ENCODE results near the gene HRK.

The HRK gene

GRCh38 chr12:116881877-116882507, 751 bp upstream of the HRK start:
- peak overlapping the region; percentile 65 for H3K4me3 ChIP-seq (ENCODE audit: low read depth, low read length)
- H3K9ac ChIP-seq (ENCODE audit: low read length), result no peak overlapping the region

GRCh38 chr12:116880817-116881324, 370 bp downstream of the HRK start:
- H3K27me3 ChIP-seq (ENCODE audit: control insufficient read depth, insufficient read depth, low read length), result peaks cover 93% of the 10 kb centered on the region
- H3K4me1 ChIP-seq (ENCODE audit: control insufficient read depth, insufficient read depth, low read length), result peaks cover 20% of the 10 kb centered on the region
- H3K9me3 ChIP-seq (ENCODE audit: control insufficient read depth, insufficient read depth, low read depth, low read length), result no peaks in the 10 kb centered on the region
- H3K27ac ChIP-seq (ENCODE audit: low read depth, low read length), result no peak overlapping the region
- no peaks in the 10 kb centered on the region for H3K36me3 ChIP-seq (ENCODE audit: control insufficient read depth, insufficient read depth, low read length)
- peak overlapping the region; percentile 65 for H3K4me3 ChIP-seq (ENCODE audit: low read depth, low read length)
- peak overlapping the region; percentile 52 for H3K9ac ChIP-seq (ENCODE audit: low read length)

More at GRCh38 chr12:116881877-116882507, 751 bp upstream of the HRK start:
- no peaks in the 10 kb centered on the region for H3K36me3 ChIP-seq (ENCODE audit: control insufficient read depth, insufficient read depth, low read length)
- H3K27ac ChIP-seq (ENCODE audit: low read depth, low read length), result no peak overlapping the region
- H3K27me3 ChIP-seq (ENCODE audit: control insufficient read depth, insufficient read depth, low read length), result peaks cover 85% of the 10 kb centered on the region
- no peaks in the 10 kb centered on the region for H3K9me3 ChIP-seq (ENCODE audit: control insufficient read depth, insufficient read depth, low read depth, low read length)
- H3K4me1 ChIP-seq (ENCODE audit: control insufficient read depth, insufficient read depth, low read length), result peaks cover 10% of the 10 kb centered on the region; the same call in 1 of the 2 replicates

GRCh38 chr12:116880213-116880816, 926 bp downstream of the HRK start:
- Histone ChIP-seq H3K4me3 (ENCODE audit: low read depth, low read length) (peak overlapping the region; percentile 65), H3K4me1 (ENCODE audit: control insufficient read depth, insufficient read depth, low read length) (peaks cover 22% of the 10 kb centered on the region), H3K27me3 (ENCODE audit: control insufficient read depth, insufficient read depth, low read length) (peaks cover 95% of the 10 kb centered on the region), H3K9me3 (ENCODE audit: control insufficient read depth, insufficient read depth, low read depth, low read length) (no peaks in the 10 kb centered on the region; the same call in 1 of the 2 replicates), H3K9ac (ENCODE audit: low read length) (peak overlapping the region; percentile 37), H3K36me3 (ENCODE audit: control insufficient read depth, insufficient read depth, low read length) (no peaks in the 10 kb centered on the region), H3K27ac (ENCODE audit: low read depth, low read length) (no peak overlapping the region)

- H3K9me3 ChIP-seq (ENCODE audit: control insufficient read depth, insufficient read depth, low read depth, low read length), result peaks cover 2% of the 10 kb centered on the region
- no peaks in the 10 kb centered on the region for H3K36me3 ChIP-seq (ENCODE audit: control insufficient read depth, insufficient read depth, low read length)
- peak overlapping the region; percentile 1 for H3K9ac ChIP-seq (ENCODE audit: low read length)
- peak overlapping the region; percentile 65 for H3K4me3 ChIP-seq (ENCODE audit: low read depth, low read length)
- peaks cover 94% of the 10 kb centered on the region for H3K27me3 ChIP-seq (ENCODE audit: control insufficient read depth, insufficient read depth, low read length)
- no peak overlapping the region for H3K27ac ChIP-seq (ENCODE audit: low read depth, low read length)
- peaks cover 22% of the 10 kb centered on the region for H3K4me1 ChIP-seq (ENCODE audit: control insufficient read depth, insufficient read depth, low read length)
These were observed 1.6 kb downstream of the HRK start for GRCh38 chr12:116879509-116880212.

GRCh38 chr12:116878567-116879508, 2.4 kb downstream of the HRK start:
- peaks cover 22% of the 10 kb centered on the region for H3K4me1 ChIP-seq (ENCODE audit: control insufficient read depth, insufficient read depth, low read length)
- H3K27ac ChIP-seq (ENCODE audit: low read depth, low read length), result no peak overlapping the region
- peak overlapping the region; percentile 65 for H3K4me3 ChIP-seq (ENCODE audit: low read depth, low read length)
- H3K9me3 ChIP-seq (ENCODE audit: control insufficient read depth, insufficient read depth, low read depth, low read length), result peaks cover 6% of the 10 kb centered on the region
- no peak overlapping the region for H3K9ac ChIP-seq (ENCODE audit: low read length)
- H3K27me3 ChIP-seq (ENCODE audit: control insufficient read depth, insufficient read depth, low read length), result peaks cover 91% of the 10 kb centered on the region
- no peaks in the 10 kb centered on the region for H3K36me3 ChIP-seq (ENCODE audit: control insufficient read depth, insufficient read depth, low read length)

GRCh38 chr12:116876151-116876869, 4.9 kb downstream of the HRK start:
- Histone ChIP-seq H3K9me3 (ENCODE audit: control insufficient read depth, insufficient read depth, low read depth, low read length) (peaks cover 6% of the 10 kb centered on the region), H3K4me1 (ENCODE audit: control insufficient read depth, insufficient read depth, low read length) (peaks cover 22% of the 10 kb centered on the region), H3K27ac (ENCODE audit: low read depth, low read length) (no peak overlapping the region), H3K36me3 (ENCODE audit: control insufficient read depth, insufficient read depth, low read length) (no peaks in the 10 kb centered on the region), H3K4me3 (ENCODE audit: low read depth, low read length) (peak overlapping the region; percentile 49), H3K27me3 (ENCODE audit: control insufficient read depth, insufficient read depth, low read length) (peaks cover 72% of the 10 kb centered on the region), H3K9ac (ENCODE audit: low read length) (no peak overlapping the region)

- Histone ChIP-seq H3K36me3 (ENCODE audit: control insufficient read depth, insufficient read depth, low read length) (no peaks in the 10 kb centered on the region), H3K27ac (ENCODE audit: low read depth, low read length) (no peak overlapping the region), H3K9ac (ENCODE audit: low read length) (no peak overlapping the region), H3K9me3 (ENCODE audit: control insufficient read depth, insufficient read depth, low read depth, low read length) (peaks cover 6% of the 10 kb centered on the region), H3K4me3 (ENCODE audit: low read depth, low read length) (no peak overlapping the region), H3K27me3 (ENCODE audit: control insufficient read depth, insufficient read depth, low read length) (peaks cover 53% of the 10 kb centered on the region), H3K4me1 (ENCODE audit: control insufficient read depth, insufficient read depth, low read length) (peaks cover 18% of the 10 kb centered on the region)
These were observed 6.8 kb downstream of the HRK start for GRCh38 chr12:116874324-116874995.

- H3K27me3 ChIP-seq (ENCODE audit: control insufficient read depth, insufficient read depth, low read length), result peaks cover 14% of the 10 kb centered on the region
- H3K27ac ChIP-seq (ENCODE audit: low read depth, low read length), result no peak overlapping the region
- no peak overlapping the region for H3K9ac ChIP-seq (ENCODE audit: low read length)
- no peaks in the 10 kb centered on the region for H3K36me3 ChIP-seq (ENCODE audit: control insufficient read depth, insufficient read depth, low read length)
- H3K9me3 ChIP-seq (ENCODE audit: control insufficient read depth, insufficient read depth, low read depth, low read length), result peaks cover 6% of the 10 kb centered on the region
- H3K4me1 ChIP-seq (ENCODE audit: control insufficient read depth, insufficient read depth, low read length), result no peaks in the 10 kb centered on the region
- H3K4me3 ChIP-seq (ENCODE audit: low read depth, low read length), result no peak overlapping the region
These were observed 10.9 kb downstream of the HRK start for GRCh38 chr12:116870306-116870705.

- Histone ChIP-seq H3K36me3 (ENCODE audit: control insufficient read depth, insufficient read depth, low read length) (no peaks in the 10 kb centered on the region), H3K27ac (ENCODE audit: low read depth, low read length) (no peak overlapping the region)
These were observed 13.7 kb downstream of the HRK start for GRCh38 chr12:116867523-116867922.

More at GRCh38 chr12:116867523-116867922, 13.7 kb downstream of the HRK start:
- Histone ChIP-seq H3K9me3 (ENCODE audit: control insufficient read depth, insufficient read depth, low read depth, low read length) (no peaks in the 10 kb centered on the region), H3K27me3 (ENCODE audit: control insufficient read depth, insufficient read depth, low read length) (no peaks in the 10 kb centered on the region), H3K9ac (ENCODE audit: low read length) (no peak overlapping the region), H3K4me3 (ENCODE audit: low read depth, low read length) (no peak overlapping the region), H3K4me1 (ENCODE audit: control insufficient read depth, insufficient read depth, low read length) (no peaks in the 10 kb centered on the region)

Data from HUES6 (cell line).